HepG2 (cell line): ENCODE data around the gene ADGRB3. TPM values are rescaled to one million over a fixed set of nuclear protein-coding genes. Genes with fewer than 3 reads are reported as not detected.

Experiments used
- ATAC-seq: fragments of 200-7000 bp; cut with Tn5 transposase; 3 replicates; pipeline ENCODE4 v1.9.1; 2020; ENCODE audit warnings: mild to moderate bottlenecking, moderate library complexity
- BruUV-seq: library from RNA; stranded (reverse); fragments of 400-500 nt; replicated peaks from 2 replicates; lab custom pipeline; 2021; lab: Mats Ljungman, UMichigan
- CTCF ChIA-PET: fragments of 300-600 bp; formaldehyde crosslinking; extraction: SDS; loops from one replicate; lab custom pipeline; 2021; ENCODE audit warnings: low total read pairs, inconsistent platforms, low intra/inter-chr PET ratio; lab: Yijun Ruan, JAX
- POLR2A ChIA-PET: fragments of 350-600 bp; sonication (Branson Sonifier 250); formaldehyde crosslinking; loops from one replicate; lab custom pipeline; 2020; ENCODE audit warnings: antibody characterized with exemption, inconsistent platforms; lab: Yijun Ruan, JAX
- DNase-seq: peaks from one replicate; pipeline ENCODE4 v3.0.0-alpha.2; 2015; ENCODE audit warnings: low spot score
- FAIRE-seq: peaks from 3 replicates; lab custom pipeline; 2011; peaks lifted over from hg19 to GRCh38; lab: Jason Lieb, UNC
- H2AFZ ChIP-seq: one replicate; pipeline ENCODE4 v1.6.1; 2011; ENCODE audit warnings: low read length, inconsistent platforms
- H3K27ac ChIP-seq: fragments of 300-600 bp; 3 replicates; pipeline ENCODE4 v1.8.0; 2011; ENCODE audit warnings: mixed run types, mild to moderate bottlenecking, mixed read lengths, low read length, inconsistent platforms; ENCODE audit not compliant: insufficient read depth; ENCODE audit errors: extremely low read length
- H3K27me3 ChIP-seq, 2 experiments: fragments of 200-600 bp in 1 of 2; 2 replicates in 1 of 2; 3 replicates in 1 of 2; pipeline versions ENCODE4 v1.6.0 to v1.8.0; 2011; ENCODE audit warnings: low read length in 2 of 2, mild to moderate bottlenecking in 2 of 2, moderate library complexity in 2 of 2, inconsistent platforms in 1 of 2; ENCODE audit not compliant: insufficient read depth in 2 of 2, control insufficient read depth in 1 of 2
- H3K36me3 ChIP-seq, 2 experiments: fragments of 200-600 bp in 1 of 2; replicated peaks in 1 of 2; 2 replicates in 1 of 2; 3 replicates in 1 of 2; pipeline versions ENCODE4 v1.5.1 to v1.8.0; 2011; ENCODE audit warnings: low read length in 2 of 2, inconsistent platforms in 1 of 2; ENCODE audit not compliant: insufficient read depth in 2 of 2, control insufficient read depth in 1 of 2
- H3K4me1 ChIP-seq: 2 replicates; pipeline ENCODE4 v1.5.1; 2012; ENCODE audit warnings: low read length, inconsistent platforms; ENCODE audit not compliant: insufficient read depth
- H3K4me2 ChIP-seq: 2 replicates; pipeline ENCODE4 v1.6.0; 2011; ENCODE audit warnings: low read depth, low read length, inconsistent platforms
- H3K4me3 ChIP-seq, 3 experiments: fragments of 200-600 bp in 1 of 3; sonication (generic), shearing (Covaris generic) in 1 of 3; replicated peaks in 1 of 3; 2 replicates each; pipeline ENCODE4 v1.5.1; 2011 to 2016; ENCODE audit warnings: low read length in 3 of 3, inconsistent platforms in 2 of 3, low read depth in 2 of 3, mild to moderate bottlenecking in 2 of 3, control low read depth in 1 of 3, mixed read lengths in 1 of 3; ENCODE audit not compliant: insufficient read depth in 1 of 3
- H3K79me2 ChIP-seq: one replicate; pipeline ENCODE4 v1.6.1; 2011; ENCODE audit warnings: low read length, inconsistent platforms; ENCODE audit not compliant: insufficient read depth
- H3K9ac ChIP-seq: 2 replicates; pipeline ENCODE4 v1.6.0; 2011; ENCODE audit warnings: mild to moderate bottlenecking, low read depth, low read length, inconsistent platforms; ENCODE audit not compliant: insufficient read depth
- H3K9me3 ChIP-seq: 2 replicates; pipeline ENCODE4 v1.5.1; 2012; ENCODE audit warnings: mild to moderate bottlenecking, low read length
- H4K20me1 ChIP-seq: 2 replicates; pipeline ENCODE4 v1.6.0; 2011; ENCODE audit warnings: inconsistent platforms, mild to moderate bottlenecking, low read length, moderate library complexity; ENCODE audit not compliant: insufficient read depth
- EP300 ChIP-seq, 3 experiments: sonication (generic) in 1 of 3; formaldehyde crosslinking in 1 of 3; IDR thresholded peaks; 2 replicates each; pipeline versions ENCODE4 v1.5.1 to v1.6.1; 2011 to 2020; ENCODE audit warnings: low read depth in 2 of 3, low read length in 2 of 3, borderline replicate concordance in 1 of 3, improper control_type of control experiment in 1 of 3, mild to moderate bottlenecking in 1 of 3, missing genetic modification reagents in 1 of 3, moderate library complexity in 1 of 3
- HBP1 ChIP-seq: IDR thresholded peaks from 2 replicates; pipeline ENCODE4 v1.6.1; 2016; ENCODE audit warnings: low read depth, control low read depth
- HIC2 ChIP-seq: sonication (generic); formaldehyde crosslinking; IDR thresholded peaks from 2 replicates; pipeline ENCODE4 v1.9.0; 2022; ENCODE audit warnings: low read depth, missing genetic modification reagents
- HNF4A ChIP-seq: sonication (generic); formaldehyde crosslinking; IDR thresholded peaks from 2 replicates; pipeline ENCODE4 v1.4.0; 2020; ENCODE audit warnings: missing genetic modification reagents
- HOXD1 ChIP-seq: sonication (generic); formaldehyde crosslinking; IDR thresholded peaks from 2 replicates; pipeline ENCODE4 v1.5.0; 2020; ENCODE audit warnings: missing genetic modification reagents
- JUNB ChIP-seq: sonication (generic); formaldehyde crosslinking; IDR thresholded peaks from 2 replicates; pipeline ENCODE4 v1.8.0; 2022; ENCODE audit warnings: missing genetic modification reagents, mild to moderate bottlenecking, borderline replicate concordance
- MXD4 ChIP-seq: IDR thresholded peaks from 2 replicates; pipeline ENCODE4 v1.6.1; 2016; ENCODE audit warnings: mild to moderate bottlenecking, missing biosample characterization, missing genetic modification reagents
- PTBP1 ChIP-seq: fragments of 200-400 bp; formaldehyde crosslinking; IDR thresholded peaks from 2 replicates; pipeline ENCODE4 v1.6.1; 2018; ENCODE audit warnings: low read length, low read depth; ENCODE audit not compliant: poor library complexity, severe bottlenecking
- RFXAP ChIP-seq: sonication (generic); formaldehyde crosslinking; IDR thresholded peaks from 2 replicates; pipeline ENCODE4 v1.4.0; 2020; ENCODE audit warnings: missing genetic modification reagents, borderline replicate concordance
- THAP8 ChIP-seq: sonication (generic); formaldehyde crosslinking; IDR thresholded peaks from 2 replicates; pipeline ENCODE4 v1.5.1; 2020; ENCODE audit warnings: missing genetic modification reagents, mild to moderate bottlenecking, borderline replicate concordance
- ZFAT ChIP-seq: sonication (generic); formaldehyde crosslinking; conservative IDR thresholded peaks from 2 replicates; pipeline ENCODE4 v1.8.1; 2023; ENCODE audit warnings: missing genetic modification reagents, inconsistent platforms
- ZNF34 ChIP-seq: sonication (generic); formaldehyde crosslinking; IDR thresholded peaks from 2 replicates; pipeline ENCODE4 v1.4.0; 2020; ENCODE audit warnings: mild to moderate bottlenecking, missing genetic modification reagents, borderline replicate concordance
- ZNF441 ChIP-seq: sonication (generic); formaldehyde crosslinking; IDR thresholded peaks from 2 replicates; pipeline ENCODE4 v1.7.0; 2021; ENCODE audit warnings: missing genetic modification reagents, borderline replicate concordance
- ZNF552 ChIP-seq: sonication (generic); formaldehyde crosslinking; IDR thresholded peaks from 2 replicates; pipeline ENCODE4 v1.9.0; 2022; ENCODE audit warnings: missing genetic modification reagents, mild to moderate bottlenecking, borderline replicate concordance
- ZNF580 ChIP-seq: IDR thresholded peaks from 2 replicates; pipeline ENCODE4 v1.6.1; 2016; ENCODE audit warnings: low read depth, borderline replicate concordance
- ZNF790 ChIP-seq: sonication (generic); formaldehyde crosslinking; IDR thresholded peaks from 2 replicates; pipeline ENCODE4 v1.8.0; 2022; ENCODE audit warnings: missing genetic modification reagents, mild to moderate bottlenecking, borderline replicate concordance
- ZXDC ChIP-seq: sonication (generic); formaldehyde crosslinking; IDR thresholded peaks from 2 replicates; pipeline ENCODE4 v1.5.0; 2020; ENCODE audit warnings: mild to moderate bottlenecking, missing genetic modification reagents
- WGBS: methylation state at CpG from one replicate; pipeline ENCODE4 v1.1.6; 2017; ENCODE audit warnings: low lambda C conversion rate; 5-methylcytosine and 5-hydroxymethylcytosine counted together
- in situ Hi-C: cut with HindIII; loops from 2 replicates; pipeline ENCODE4 v1.10.0; 2017; ENCODE audit warnings: low pct_unique_long_range_greater_than_20kb; ENCODE audit not compliant: extremely low pct_ligation_motif_present
- intact Hi-C: fragments of 100-400 bp; cut with micrococcal nuclease; formaldehyde crosslinking; loops from one replicate; pipeline ENCODE4 v1.10.0; 2022; ENCODE audit not compliant: unreplicated experiment
- polyA plus RNA-seq, 8 experiments: library from polyadenylated mRNA; depleted of rRNA in 3 of 8; stranded (reverse) in 7 of 8; unstranded in 1 of 8; fragments of >200 nt; fragmentation: Illumina TruSeq in 4 of 8; extraction: Trizol in 4 of 8; gene quantifications; 2 replicates each; pipeline versions ENCODE4 v1.2.1 to v1.2.3, GENCODE V29; 2011 to 2016; ENCODE audit warnings: low read depth in 4 of 8, missing spikeins in 1 of 8, mixed read lengths in 1 of 8; ENCODE audit not compliant: insufficient read depth in 1 of 8
- total RNA-seq, 5 experiments: library from RNA; depleted of rRNA; stranded (reverse); fragments of >200 nt; fragmentation: Illumina TruSeq; extraction: Trizol; gene quantifications; 2 replicates each; pipeline ENCODE4 v1.2.3, GENCODE V29; 2016; ENCODE audit warnings: low read depth in 1 of 5

The ADGRB3 gene
- total and polyA plus RNA-seq, 2 of the 13 experiments (the other 11 are each of a cell fraction or from before 2014, with no cell fraction given), result not detected

- FAIRE-seq (no peak), ATAC-seq (no peak), DNase-seq (no peak)
- H3K4me1 ChIP-seq, result no peaks in the 10 kb centered on the region
- H2AFZ ChIP-seq, result no peak overlapping the region
- H3K27me3 ChIP-seq, result no peaks in the 10 kb centered on the region
- H3K27ac ChIP-seq, result no peak overlapping the region
- H3K9me3 ChIP-seq, result no peaks in the 10 kb centered on the region
- BruUV-seq, result no TSS peak
- intact Hi-C loops (no loop called here), in situ Hi-C loops (no loop called here)
- WGBS, result 35% methylated on average over 7 of the region's 7 CpGs
- H3K9ac ChIP-seq, result no peak overlapping the region
- H3K79me2 ChIP-seq, result no peaks in the 10 kb centered on the region
- H4K20me1 ChIP-seq, result no peaks in the 10 kb centered on the region
- ChIA-PET CTCF (no interaction called here), POLR2A (no interaction called here)
- no peak overlapping the region for H3K4me2 ChIP-seq
- H3K4me3 ChIP-seq, result no peak overlapping the region
- no peaks in the 10 kb centered on the region; a peak in 1 of 5 replicates for H3K36me3 ChIP-seq
- no peak for TF ChIP-seq ZNF34 (CRISPR knock-in tag)
- no peak for TF ChIP-seq RFXAP (CRISPR knock-in tag)
- no peak for TF ChIP-seq ZXDC (CRISPR knock-in tag)
- TF ChIP-seq MXD4, result no peak
- no peak for TF ChIP-seq THAP8
- TF ChIP-seq ZFAT (CRISPR knock-in tag), result no peak
- no peak for TF ChIP-seq ZNF552
- TF ChIP-seq JUNB (CRISPR knock-in tag), result no peak
- no peak for TF ChIP-seq EP300 (IDR thresholded peaks at IDR 0.05; ENCODE audit: low read depth in 2 of 2, low read length in 2 of 2)
- TF ChIP-seq EP300 (CRISPR knock-in tag; IDR thresholded peaks at IDR 0.05; ENCODE audit: borderline replicate concordance), result no peak
- no peak for TF ChIP-seq ZNF441 (CRISPR knock-in tag)
- TF ChIP-seq HIC2 (CRISPR knock-in tag), result no peak
- no peak for TF ChIP-seq PTBP1
- no peak for TF ChIP-seq HOXD1 (CRISPR knock-in tag)
- TF ChIP-seq ZNF580, result no peak
- TF ChIP-seq HNF4A (CRISPR knock-in tag), result no peak
- TF ChIP-seq ZNF790 (CRISPR knock-in tag), result no peak
- TF ChIP-seq HBP1, result no peak
Observed at GRCh38 chr6:69349771-69350170, 714.7 kb downstream of the ADGRB3 start.
